Mucosa of descending colon (tissue), 3 donors: ENCODE measurements around the gene PHC3. TPM values are rescaled to one million over a fixed set of nuclear protein-coding genes. Genes with fewer than 3 reads are reported as not detected.
"Not testable (repeated sequence)": the region's sequence is repeated elsewhere in the genome, so short reads cannot be mapped to it uniquely, and the experiment has no call there.

Experiments used
- ATAC-seq: fragments of 200-7000 bp; cut with Tn5 transposase; one replicate; pipeline ENCODE4 v1.9.1; 2020; ENCODE audit warnings: mild to moderate bottlenecking, moderate library complexity
- DNase-seq, 3 donors: peaks; one replicate each; pipeline ENCODE4 v3.0.0-alpha.2; 2020
- H3K36me3 ChIP-seq: fragments of 200-600 bp; one replicate; pipeline ENCODE4 v1.8.0; 2021; ENCODE audit warnings: low read depth, mild to moderate bottlenecking
- H3K4me1 ChIP-seq: fragments of 200-600 bp; one replicate; pipeline ENCODE4 v1.8.0; 2021; ENCODE audit warnings: low read depth, mild to moderate bottlenecking
- H3K4me3 ChIP-seq: fragments of 200-600 bp; one replicate; pipeline ENCODE4 v1.8.0; 2021; ENCODE audit warnings: mild to moderate bottlenecking
- H3K9me3 ChIP-seq: fragments of 200-600 bp; one replicate; pipeline ENCODE4 v1.8.0; 2021; ENCODE audit warnings: mild to moderate bottlenecking
- intact Hi-C, 2 donors: fragments of 100-400 bp; cut with DNase I in 1 of 2; cut with micrococcal nuclease in 1 of 2; formaldehyde crosslinking; loops; one replicate each; pipeline versions ENCODE4 v1.11.0 to v1.11.1; 2022; cut with DNase I, micrococcal nuclease
- total RNA-seq, 3 donors: library from RNA; stranded (reverse); fragmentation: NEBNext Ultra II Directional in 2 of 3; extraction: Animal tissue kit (Norgen Biotek cat#: 25700) in 2 of 3; gene quantifications; one replicate each; pipeline versions ENCODE4 v1.2.1 to v1.2.4, GENCODE V29; 2021 to 2023
- TF ChIP-seq, protein P1 (sequence below): fragments of 200-600 bp; IDR thresholded peaks from one replicate; pipeline ENCODE4 v1.8.0; 2022; ENCODE audit warnings: antibody characterized with exemption, mild to moderate bottlenecking
- donor health status: DM: no; HTN: no; CAD: no; lungs with moderate emphysema.
- donor health status: DM: no; HTN: no; CAD: no.
- donor health status: DM: no; HTN: yes; CAD: no.

The PHC3 gene
- total RNA-seq, 3 donors from 2014 or later: 54.2 to 96.7 (median 58.0) TPM

DNA sequence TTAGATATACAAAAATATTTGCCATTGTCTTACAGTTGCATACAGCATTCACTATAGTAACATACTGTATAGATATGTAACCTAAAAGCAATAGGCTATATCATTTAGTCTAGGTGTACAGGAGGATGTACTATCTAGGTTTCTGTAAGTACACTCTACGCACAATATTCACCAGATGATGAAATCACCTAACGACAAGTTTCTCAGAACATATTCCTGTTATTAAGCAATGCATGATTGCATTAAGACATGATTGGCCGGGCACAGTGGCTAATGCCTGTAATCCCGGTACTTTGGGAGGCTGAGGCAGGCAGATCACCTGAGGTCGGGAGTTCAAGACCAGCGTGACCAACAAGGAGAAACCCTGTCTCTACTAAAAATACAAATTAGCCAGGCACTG lies 26.2 kb upstream of the PHC3 start:
- Histone ChIP-seq H3K4me1 (no peaks in the 10 kb centered on the region), H3K4me3 (no peak overlapping the region), H3K9me3 (no peaks in the 10 kb centered on the region), H3K36me3 (no peaks in the 10 kb centered on the region)
- DNase-seq (no peak), ATAC-seq (no peak)
- intact Hi-C loops: no loop called here
- TF ChIP-seq, protein P1, sequence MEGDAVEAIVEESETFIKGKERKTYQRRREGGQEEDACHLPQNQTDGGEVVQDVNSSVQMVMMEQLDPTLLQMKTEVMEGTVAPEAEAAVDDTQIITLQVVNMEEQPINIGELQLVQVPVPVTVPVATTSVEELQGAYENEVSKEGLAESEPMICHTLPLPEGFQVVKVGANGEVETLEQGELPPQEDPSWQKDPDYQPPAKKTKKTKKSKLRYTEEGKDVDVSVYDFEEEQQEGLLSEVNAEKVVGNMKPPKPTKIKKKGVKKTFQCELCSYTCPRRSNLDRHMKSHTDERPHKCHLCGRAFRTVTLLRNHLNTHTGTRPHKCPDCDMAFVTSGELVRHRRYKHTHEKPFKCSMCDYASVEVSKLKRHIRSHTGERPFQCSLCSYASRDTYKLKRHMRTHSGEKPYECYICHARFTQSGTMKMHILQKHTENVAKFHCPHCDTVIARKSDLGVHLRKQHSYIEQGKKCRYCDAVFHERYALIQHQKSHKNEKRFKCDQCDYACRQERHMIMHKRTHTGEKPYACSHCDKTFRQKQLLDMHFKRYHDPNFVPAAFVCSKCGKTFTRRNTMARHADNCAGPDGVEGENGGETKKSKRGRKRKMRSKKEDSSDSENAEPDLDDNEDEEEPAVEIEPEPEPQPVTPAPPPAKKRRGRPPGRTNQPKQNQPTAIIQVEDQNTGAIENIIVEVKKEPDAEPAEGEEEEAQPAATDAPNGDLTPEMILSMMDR: no peak

DNA sequence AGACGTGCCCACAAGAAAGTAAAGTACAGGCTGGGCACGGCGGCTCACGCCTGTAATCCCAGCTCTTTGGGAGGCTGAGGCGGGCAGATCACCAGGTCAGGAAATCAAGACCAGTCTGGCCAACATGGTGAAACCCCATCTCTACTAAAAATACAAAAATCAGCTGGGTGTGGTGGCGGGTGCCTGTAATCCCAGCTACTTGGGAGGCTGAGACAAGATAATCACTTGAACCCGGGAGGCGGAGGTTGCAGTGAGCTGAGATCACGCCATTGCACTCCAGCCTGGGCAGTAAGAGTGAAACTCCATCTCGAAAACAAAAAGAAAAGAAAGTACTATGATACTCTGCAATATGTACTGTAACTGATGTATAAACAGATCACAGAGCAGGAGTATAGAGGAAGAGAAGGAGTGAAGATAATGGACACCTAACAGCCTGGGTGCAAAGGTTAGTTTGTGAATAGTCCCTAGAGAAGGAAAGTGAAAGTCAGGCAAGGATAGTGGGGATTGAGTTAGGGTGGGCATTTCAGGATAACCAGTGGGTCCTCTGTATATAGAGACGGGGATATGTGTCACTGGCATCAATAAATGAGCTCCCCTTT lies 24.7 kb upstream of the PHC3 start:
- H3K36me3 ChIP-seq, H3K9me3 ChIP-seq, intact Hi-C loops, H3K4me1 ChIP-seq, H3K4me3 ChIP-seq: not testable (repeated sequence)
- DNase-seq (peak in 1 of 3 donors; percentile 75), ATAC-seq (peak; percentile 99)

DNA sequence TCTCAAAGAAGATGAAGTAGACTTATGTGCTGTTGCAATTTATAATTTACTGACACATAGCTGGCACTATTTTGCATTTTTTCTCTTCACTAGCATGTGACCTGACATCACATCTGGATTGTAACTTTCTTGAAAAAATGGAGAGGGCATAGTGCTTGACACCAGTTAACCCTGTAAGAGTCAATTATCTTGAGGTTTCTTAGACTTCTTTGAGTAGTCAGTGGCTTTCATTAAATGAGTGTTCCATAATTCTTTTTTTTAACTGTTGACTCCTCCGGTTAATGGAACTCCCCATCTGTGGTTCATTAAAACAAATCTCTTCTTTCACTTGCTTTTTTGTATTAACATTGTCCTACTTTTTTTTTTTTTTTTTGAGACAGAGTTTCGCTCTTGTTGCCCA lies 23.8 kb upstream of the PHC3 start:
- Histone ChIP-seq H3K4me3 (no peak overlapping the region), H3K4me1 (no peaks in the 10 kb centered on the region), H3K36me3 (no peaks in the 10 kb centered on the region), H3K9me3 (no peaks in the 10 kb centered on the region)
- intact Hi-C loops: no loop called here
- TF ChIP-seq, protein P1: no peak
- DNase-seq: no peak
- no peak for ATAC-seq

DNA sequence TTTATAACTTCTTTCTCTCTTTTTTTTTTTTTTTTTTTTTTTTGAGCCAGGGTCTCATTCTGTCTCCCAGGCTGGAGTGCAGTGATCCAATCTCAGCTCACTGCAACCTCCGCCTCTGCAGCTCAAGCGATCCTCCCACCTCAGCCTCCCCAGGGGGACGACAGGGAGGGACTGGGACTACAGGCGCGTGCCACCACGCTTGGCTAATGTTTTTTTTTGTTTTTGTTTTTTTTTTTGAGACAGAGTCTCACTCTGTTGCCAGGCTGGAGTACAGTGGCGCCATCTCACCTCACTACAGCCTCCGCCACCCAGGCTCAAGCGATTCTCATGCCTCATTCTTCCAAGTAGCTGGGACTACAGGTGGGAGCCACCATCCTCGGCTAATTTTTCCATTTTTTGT lies 23.0 kb upstream of the PHC3 start:
- H3K4me3 ChIP-seq: no peak overlapping the region
- no peak for ATAC-seq
- no peaks in the 10 kb centered on the region for H3K36me3 ChIP-seq
- no peaks in the 10 kb centered on the region for H3K4me1 ChIP-seq
- intact Hi-C loops: no loop called here
- no peaks in the 10 kb centered on the region for H3K9me3 ChIP-seq
- TF ChIP-seq, protein P1: no peak
- no peak for DNase-seq

DNA sequence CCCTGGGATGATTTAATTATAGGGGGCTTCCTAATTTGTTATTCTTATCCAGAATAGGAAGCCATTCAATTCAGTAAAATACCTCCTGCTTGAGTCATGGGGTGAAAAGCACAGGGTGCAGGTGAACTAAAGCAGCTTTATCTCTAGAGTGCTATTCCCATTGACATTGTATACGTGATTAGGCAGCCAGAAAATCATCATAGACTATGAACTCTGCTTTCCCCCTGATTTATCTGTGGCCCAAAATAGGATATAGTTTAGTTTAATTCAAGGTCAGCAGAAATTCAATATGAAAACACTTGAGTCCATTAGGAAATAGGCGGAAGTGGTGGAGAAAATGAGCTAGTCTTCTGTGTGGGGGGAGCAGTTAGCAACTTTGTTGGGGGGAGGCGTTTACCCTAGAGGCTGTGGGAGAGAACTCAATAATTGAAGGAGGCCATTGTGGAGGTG lies 22.5 kb upstream of the PHC3 start:
- ATAC-seq: no peak
- DNase-seq: no peak
- intact Hi-C loops: no loop called here

DNA sequence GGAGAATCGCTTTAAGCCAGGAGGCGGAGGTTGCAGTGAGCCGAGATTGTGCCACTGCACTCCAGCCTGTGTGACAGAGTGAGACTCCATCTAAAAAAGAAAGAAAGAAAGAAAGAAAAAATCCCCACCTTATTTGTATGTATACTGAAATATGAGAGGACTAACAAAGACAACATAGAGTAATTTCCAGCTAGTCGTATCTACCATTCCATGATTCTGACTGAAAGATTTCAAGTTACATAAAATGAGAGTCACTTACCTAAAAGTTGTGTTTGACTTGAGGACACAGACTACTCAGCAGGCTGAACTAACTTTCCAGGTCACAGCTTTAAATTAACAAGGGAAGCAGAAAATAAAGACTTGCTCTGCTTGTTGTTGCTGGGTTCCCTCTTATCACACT lies 21.9 kb upstream of the PHC3 start:
- no peaks in the 10 kb centered on the region for H3K9me3 ChIP-seq
- no peak for DNase-seq
- no peak for ATAC-seq
- H3K4me3 ChIP-seq: no peak overlapping the region
- TF ChIP-seq, protein P1: no peak
- no peaks in the 10 kb centered on the region for H3K36me3 ChIP-seq
- H3K4me1 ChIP-seq: no peaks in the 10 kb centered on the region
- intact Hi-C loops: no loop called here

More for the DNA sequence above, 22.5 kb upstream of the PHC3 start:
- Histone ChIP-seq H3K9me3 (no peaks in the 10 kb centered on the region), H3K36me3 (no peaks in the 10 kb centered on the region), H3K4me1 (no peaks in the 10 kb centered on the region), H3K4me3 (no peak overlapping the region)
- TF ChIP-seq, protein P1: no peak
